H1 (cell line): ENCODE results near the gene TRIM62. TPM values are rescaled to one million over a fixed set of nuclear protein-coding genes. Genes with fewer than 3 reads are reported as not detected.
A peak's percentile ranks its signal among the peaks of the same experiment; 100 is the strongest.

ENCODE experiments used
- CTCF ChIA-PET: fragments of 300-600 bp; sonication (Branson Sonifier 250); formaldehyde crosslinking; loops from one replicate; lab custom pipeline; 2021; ENCODE audit not compliant: partially characterized antibody; lab: Charles Lee
- POLR2A ChIA-PET: fragments of 300-600 bp; sonication (Branson Sonifier 250); formaldehyde crosslinking; loops from one replicate; lab custom pipeline; 2021; ENCODE audit warnings: inconsistent platforms; ENCODE audit not compliant: partially characterized antibody; lab: Charles Lee
- DNase-seq, 2 experiments: peaks; one replicate each; pipeline versions ENCODE4 v3.0.0 to v3.0.0-alpha.2; 2010 to 2022; ENCODE audit warnings: low spot score in 2 of 2, low read depth in 1 of 2, mixed read lengths in 1 of 2
- FAIRE-seq: peaks from 2 replicates; lab custom pipeline; 2011; peaks lifted over from hg19 to GRCh38; lab: Jason Lieb, UNC
- H2AFZ ChIP-seq: 2 replicates; pipeline ENCODE4 v1.8.1; 2012; ENCODE audit warnings: low read length, inconsistent platforms
- H2AK5ac ChIP-seq: 2 replicates; pipeline ENCODE4 v1.6.1; 2013; ENCODE audit warnings: low read depth, low read length
- H2BK120ac ChIP-seq: replicated peaks from 2 replicates; pipeline ENCODE3; 2013; ENCODE audit warnings: low read depth, low read length, inconsistent platforms
- H2BK12ac ChIP-seq: 2 replicates; pipeline ENCODE4 v1.6.1; 2013; ENCODE audit warnings: low read depth, low read length
- H2BK15ac ChIP-seq: 2 replicates; pipeline ENCODE4 v1.6.1; 2013; ENCODE audit warnings: low read length
- H2BK20ac ChIP-seq: 2 replicates; pipeline ENCODE4 v1.6.1; 2013; ENCODE audit warnings: low read length
- H2BK5ac ChIP-seq: 2 replicates; pipeline ENCODE4 v1.6.1; 2013; ENCODE audit warnings: low read depth, low read length
- H3K14ac ChIP-seq: 2 replicates; pipeline ENCODE4 v1.6.1; 2013; ENCODE audit warnings: inconsistent platforms; ENCODE audit not compliant: insufficient read length
- H3K18ac ChIP-seq: 2 replicates; pipeline ENCODE4 v1.6.1; 2013; ENCODE audit warnings: low read length; ENCODE audit errors: extremely low read depth
- H3K23ac ChIP-seq: 2 replicates; pipeline ENCODE4 v1.6.1; 2013; ENCODE audit warnings: inconsistent platforms; ENCODE audit not compliant: insufficient read length
- H3K23me2 ChIP-seq: 2 replicates; pipeline ENCODE4 v1.6.1; 2013; ENCODE audit warnings: low read depth, low read length
- H3K27ac ChIP-seq: 2 replicates; pipeline ENCODE4 v1.6.1; 2011; ENCODE audit warnings: low read depth, low read length, inconsistent platforms
- H3K27me3 ChIP-seq, 4 experiments: replicated peaks in 1 of 4; 1 replicate in 1 of 4; 2 replicates in 3 of 4; pipeline versions ENCODE4 v1.6.1 to v1.8.1; 2011 to 2013; ENCODE audit warnings: low read length in 3 of 4, mild to moderate bottlenecking in 3 of 4, inconsistent platforms in 2 of 4, mixed read lengths in 2 of 4, moderate library complexity in 1 of 4; ENCODE audit not compliant: control insufficient read depth in 3 of 4, insufficient read depth in 3 of 4; ENCODE audit errors: extremely low read depth in 1 of 4
- H3K36me3 ChIP-seq, 4 experiments: 2 replicates each; pipeline versions ENCODE4 v1.6.1 to v1.8.1; 2011 to 2013; ENCODE audit warnings: mild to moderate bottlenecking in 4 of 4, low read length in 3 of 4, moderate library complexity in 2 of 4, control low read depth in 1 of 4, inconsistent platforms in 1 of 4; ENCODE audit not compliant: insufficient read depth in 4 of 4, control insufficient read depth in 2 of 4
- H3K4ac ChIP-seq: replicated peaks from 2 replicates; pipeline ENCODE3; 2013; ENCODE audit warnings: low read length, low read depth, mixed read lengths, inconsistent platforms; ENCODE audit not compliant: insufficient read length
- H3K4me1 ChIP-seq, 4 experiments: replicated peaks in 1 of 4; 1 replicate in 1 of 4; 2 replicates in 3 of 4; pipeline versions ENCODE4 v1.6.1 to v1.8.1; 2011 to 2013; ENCODE audit warnings: low read length in 3 of 4, inconsistent platforms in 2 of 4, mixed read lengths in 1 of 4; ENCODE audit not compliant: insufficient read depth in 4 of 4, control insufficient read depth in 3 of 4
- H3K4me2 ChIP-seq, 2 experiments: 2 replicates each; pipeline versions ENCODE4 v1.6.1 to v1.8.1; 2011 to 2013; ENCODE audit warnings: low read depth in 2 of 2, low read length in 2 of 2, control low read depth in 1 of 2, inconsistent platforms in 1 of 2, mild to moderate bottlenecking in 1 of 2; ENCODE audit not compliant: insufficient read depth in 1 of 2
- H3K4me3 ChIP-seq, 4 experiments: fragments of 200-600, 300-600 bp in 1 of 4; sonication (generic), shearing (Covaris generic), sonication (Bioruptor Twin) in 1 of 4; 2 replicates each; pipeline versions ENCODE4 v1.5.1 to v1.8.1; 2011 to 2016; ENCODE audit warnings: low read length in 4 of 4, low read depth in 3 of 4, control low read depth in 2 of 4, inconsistent platforms in 2 of 4, mild to moderate bottlenecking in 2 of 4, mixed read lengths in 1 of 4, moderate library complexity in 1 of 4; ENCODE audit not compliant: insufficient read depth in 2 of 4; ENCODE audit errors: extremely low read depth in 1 of 4
- H3K56ac ChIP-seq: replicated peaks from 2 replicates; pipeline ENCODE3; 2013; ENCODE audit warnings: low read depth, mild to moderate bottlenecking, mixed read lengths, low read length, inconsistent platforms; ENCODE audit not compliant: insufficient read length
- H3K79me1 ChIP-seq: 2 replicates; pipeline ENCODE4 v1.6.1; 2013; ENCODE audit warnings: low read depth, low read length, control low read depth
- H3K79me2 ChIP-seq, 2 experiments: 2 replicates each; pipeline versions ENCODE4 v1.6.1 to v1.8.1; 2012 to 2013; ENCODE audit warnings: low read length in 2 of 2, mild to moderate bottlenecking in 2 of 2, inconsistent platforms in 1 of 2; ENCODE audit not compliant: insufficient read depth in 2 of 2, control insufficient read depth in 1 of 2
- H3K9ac ChIP-seq, 4 experiments: replicated peaks in 1 of 4; 1 replicate in 1 of 4; 2 replicates in 3 of 4; pipeline versions ENCODE4 v1.6.1 to v1.8.1; 2011 to 2013; ENCODE audit warnings: low read depth in 3 of 4, low read length in 3 of 4, control low read depth in 2 of 4, mild to moderate bottlenecking in 2 of 4, moderate library complexity in 2 of 4, inconsistent platforms in 1 of 4; ENCODE audit errors: extremely low read depth in 1 of 4
- H3K9me3 ChIP-seq, 2 experiments: 2 replicates each; pipeline versions ENCODE4 v1.6.1 to v1.8.1; 2012 to 2013; ENCODE audit warnings: mild to moderate bottlenecking in 2 of 2, moderate library complexity in 2 of 2, control low read depth in 1 of 2, inconsistent platforms in 1 of 2, low read depth in 1 of 2, low read length in 1 of 2, mixed read lengths in 1 of 2; ENCODE audit not compliant: insufficient read depth in 2 of 2
- H4K20me1 ChIP-seq, 2 experiments: replicated peaks in 1 of 2; 2 replicates each; pipeline versions ENCODE3 to v1.8.1; 2011 to 2013; ENCODE audit warnings: inconsistent platforms in 2 of 2, low read length in 2 of 2, mild to moderate bottlenecking in 1 of 2; ENCODE audit not compliant: insufficient read depth in 2 of 2, control insufficient read depth in 1 of 2
- H4K5ac ChIP-seq: 2 replicates; pipeline ENCODE4 v1.6.1; 2013; ENCODE audit warnings: low read length, low read depth, mixed read lengths, inconsistent platforms; ENCODE audit not compliant: insufficient read length
- H4K8ac ChIP-seq: 2 replicates; pipeline ENCODE4 v1.8.0; 2013; ENCODE audit warnings: mild to moderate bottlenecking, moderate library complexity, low read length, inconsistent platforms; ENCODE audit not compliant: insufficient read depth; ENCODE audit errors: extremely low read depth
- H4K91ac ChIP-seq: replicated peaks from 2 replicates; pipeline ENCODE3; 2013; ENCODE audit warnings: low read length, mixed read lengths, inconsistent platforms; ENCODE audit not compliant: insufficient read length
- CHD1 ChIP-seq: IDR thresholded peaks from 2 replicates; pipeline ENCODE4 v1.6.1; 2012; ENCODE audit warnings: low read depth, low read length, improper control_type of control experiment
- EZH2 ChIP-seq: fragments of 200-600 bp; sonication (generic); IDR thresholded peaks from 2 replicates; pipeline ENCODE4 v1.7.1; 2012; ENCODE audit warnings: low read depth, mild to moderate bottlenecking, moderate library complexity, low read length, inconsistent platforms; ENCODE audit not compliant: severe bottlenecking
- JUND ChIP-seq: IDR thresholded peaks from 2 replicates; pipeline ENCODE4 v1.6.1; 2011; ENCODE audit warnings: mild to moderate bottlenecking, improper control_type of control experiment, low read length
- NANOG ChIP-seq: IDR thresholded peaks from 2 replicates; pipeline ENCODE4 v1.6.1; 2011; ENCODE audit warnings: low read length, low read depth, mild to moderate bottlenecking, inconsistent platforms; ENCODE audit not compliant: insufficient read depth, poor library complexity, severe bottlenecking
- RFX5 ChIP-seq: IDR thresholded peaks from 2 replicates; pipeline ENCODE4 v1.6.1; 2011; ENCODE audit warnings: low read depth, low read length, improper control_type of control experiment, borderline replicate concordance
- RNF2 ChIP-seq: fragments of 200-900, 300-1000 bp; sonication (generic); IDR thresholded peaks from 2 replicates; pipeline ENCODE4 v1.7.1; 2016; ENCODE audit warnings: borderline replicate concordance, low read depth, mild to moderate bottlenecking, antibody characterized with exemption, low read length; ENCODE audit not compliant: poor library complexity, severe bottlenecking; ENCODE audit errors: missing control alignments
- SIRT6 ChIP-seq: IDR thresholded peaks from one replicate; pipeline ENCODE4 v1.7.1; 2012; ENCODE audit warnings: low read length, inconsistent platforms
- TAF1 ChIP-seq: IDR thresholded peaks from 2 replicates; pipeline ENCODE4 v1.6.1; 2011; ENCODE audit warnings: mild to moderate bottlenecking, low read depth, low read length
- ZNF274 ChIP-seq: IDR thresholded peaks from 2 replicates; pipeline ENCODE4 v1.7.0; 2012; ENCODE audit warnings: low read length, borderline replicate concordance; ENCODE audit errors: extremely low read depth
- WGBS, 2 experiments: shearing (Covaris generic) in 1 of 2; methylation state at CpG; one replicate each; pipeline versions ENCODE4 v1.1.6 to v1.1.7; 2013 to 2015; ENCODE audit warnings: low lambda C conversion rate in 2 of 2, mixed read lengths in 2 of 2, inconsistent platforms in 1 of 2, low coverage in 1 of 2, missing lambda C conversion rate in 1 of 2; ENCODE audit not compliant: insufficient replicate concordance in 2 of 2, insufficient coverage in 1 of 2, insufficient read length in 1 of 2; ENCODE audit errors: extremely low coverage in 1 of 2, missing lambda C conversion rate in 1 of 2; 5-methylcytosine and 5-hydroxymethylcytosine counted together
- polyA plus RNA-seq, 7 experiments: library from polyadenylated mRNA; depleted of rRNA in 3 of 7; stranded (reverse) in 5 of 7; unstranded in 2 of 7; fragments of >200 nt in 5 of 7; fragments of 200-250 nt in 2 of 7; gene quantifications; 1 replicate in 5 of 7; 2 replicates in 1 of 7; 4 replicates in 1 of 7; pipeline versions ENCODE4 v1.2.1 to v1.2.3, GENCODE V29; 2011 to 2013; ENCODE audit warnings: missing spikeins in 2 of 7, mixed read lengths in 2 of 7
- total RNA-seq: library from RNA; stranded (reverse); fragmentation: NEBNext Ultra II Directional; extraction: Animal tissue kit (Norgen Biotek cat#: 25700); gene quantifications from 2 replicates; pipeline ENCODE4 v1.2.1, GENCODE V29; 2021

TRIM62 gene
- total and polyA plus RNA-seq, 2 of the 8 experiments (the other 6 are each of a cell fraction or from before 2014, with no cell fraction given), result 6.3 to 10.8 TPM

- H3K56ac ChIP-seq, result no peak overlapping the region
- H3K27me3 ChIP-seq, result no peaks in the 10 kb centered on the region
- peak overlapping the region; percentile 71; the same call in 1 of the 2 replicates for H2BK5ac ChIP-seq
- no peak overlapping the region for H2AFZ ChIP-seq
- no peak overlapping the region for H3K27ac ChIP-seq
- H3K9me3 ChIP-seq, result no peaks in the 10 kb centered on the region
- peaks cover 0 to 28% (median 19%) of the 10 kb centered on the region in 4 experiments; a peak in 6 of 7 replicates for H3K4me1 ChIP-seq
- H3K23me2 ChIP-seq, result no peaks in the 10 kb centered on the region; the same call in 1 of the 2 replicates
- no peak overlapping the region for H4K91ac ChIP-seq
- no peak overlapping the region; a peak in 1 of 7 replicates for H3K9ac ChIP-seq
- no peak overlapping the region for H4K8ac ChIP-seq
- H3K36me3 ChIP-seq, result peaks cover 0 to 4% (median 0%) of the 10 kb centered on the region in 4 experiments; a peak in 1 of 8 replicates
- FAIRE-seq, result no peak
- no peaks in the 10 kb centered on the region for H3K79me2 ChIP-seq
- H2BK15ac ChIP-seq, result peak overlapping the region; percentile 21; the same call in 1 of the 2 replicates
- H3K14ac ChIP-seq, result no peak overlapping the region
- 0 out of 2 replicates have a peak overlapping the region, but pooled peaks have one; percentile 12 for H2BK12ac ChIP-seq
- no peak overlapping the region; the same call in 1 of the 2 replicates for H2BK20ac ChIP-seq
- DNase-seq, result peak in 1 of 2 experiments; percentile 58
- no peak overlapping the region for H4K5ac ChIP-seq
- no peak overlapping the region for H3K18ac ChIP-seq
- no peak overlapping the region for H2BK120ac ChIP-seq
- POLR2A ChIA-PET, result interaction anchor here (1.9 to 2.4 kb wide), 4 partner anchors 10 to 21 kb away, joined by 6 to 10 read pairs (median 8); partner anchors contain the start of gene TRIM62
- H3K4me3 ChIP-seq, result no peak overlapping the region
- H4K20me1 ChIP-seq, result peaks cover 0 to 2% of the 10 kb centered on the region in 2 experiments
- no peak overlapping the region for H3K23ac ChIP-seq
- H3K4ac ChIP-seq, result no peak overlapping the region
- no peak overlapping the region; the same call in 1 of the 2 replicates for H2AK5ac ChIP-seq
- H3K79me1 ChIP-seq, result no peaks in the 10 kb centered on the region; the same call in 1 of the 2 replicates
- CTCF ChIA-PET, result interaction anchor here (0.9 to 3.9 kb wide), 4 partner anchors 11 to 26 kb away, joined by 3 to 11 read pairs (median 4); no protein-coding TSS in a partner anchor
- H3K4me2 ChIP-seq, result no peak overlapping the region
- 75% methylated on average over 14 of the region's 14 CpGs; no CpG with 5 or more reads in 1 of the 2 experiments for WGBS, 2 experiments
- no peak for TF ChIP-seq RFX5
- no peak for TF ChIP-seq SIRT6
- TF ChIP-seq CHD1, result no peak
- no peak for TF ChIP-seq ZNF274
- TF ChIP-seq RNF2, result no peak
- no peak for TF ChIP-seq TAF1
- no peak for TF ChIP-seq EZH2
- TF ChIP-seq JUND, result no peak
- TF ChIP-seq NANOG, result no peak
These were observed 18.0 kb downstream of the TRIM62 start for GRCh38 chr1:33163621-33164519.
